Measurements from ENCODE around the gene PPARA. TPM values are rescaled to one million over a fixed set of nuclear protein-coding genes. Genes with fewer than 3 reads are reported as not detected.

Gene PPARA
- total and polyA plus RNA-seq, 7 experiments from 2014 or later = 3.7 to 21.6 (median 16.4) TPM

Other genes with a start within 250 kb of the PPARA start
- not detected for gene WNT7B, start 173.4 kb upstream of the PPARA start, total RNA-seq
- gene WNT7B, start 173.4 kb upstream of the PPARA start, polyA plus RNA-seq = not detected
- gene CDPF1, start 99.8 kb downstream of the PPARA start, total RNA-seq = 10 to 100 TPM in 3 of 5 experiments, 1 to 10 TPM in 2; 4.2 to 13.8 (median 11.7) TPM
- 10 to 100 TPM; 17.8 TPM for gene CDPF1, start 99.8 kb downstream of the PPARA start, polyA plus RNA-seq
- gene PKDREJ, start 112.8 kb downstream of the PPARA start, total RNA-seq = not detected
- gene PKDREJ, start 112.8 kb downstream of the PPARA start, polyA plus RNA-seq = not detected
- 10 to 100 TPM in 2 of 5 experiments, 1 to 10 TPM in 3; 4.1 to 26.0 (median 7.2) TPM for gene TTC38, start 117.5 kb downstream of the PPARA start, total RNA-seq
- 1 to 10 TPM; 2.9 to 3.8 TPM for gene TTC38, start 117.5 kb downstream of the PPARA start, polyA plus RNA-seq
- gene GTSE1, start 146.3 kb downstream of the PPARA start, total RNA-seq = 10 to 100 TPM in 1 of 5 experiments, under 1 TPM in 2, not detected in 2; 0.30 to 55.5 (median 0.61) TPM
- not detected for gene GTSE1, start 146.3 kb downstream of the PPARA start, polyA plus RNA-seq
- gene TRMU, start 185.2 kb downstream of the PPARA start, total RNA-seq = 10 to 100 TPM; 56.9 to 92.1 (median 70.3) TPM
- gene TRMU, start 185.2 kb downstream of the PPARA start, polyA plus RNA-seq = 10 to 100 TPM; 17.9 to 21.1 TPM